Nephron progenitor cell (in vitro differentiated cells): ENCODE results near the gene DNAAF8.

Experiments used
- DNase-seq: peaks from one replicate; pipeline ENCODE4 v3.0.0; 2021
- H3K27ac Mint-ChIP-seq: 2 replicates; pipeline ENCODE4 v1.8.0; 2021; ENCODE audit warnings: mild to moderate bottlenecking, moderate library complexity, mixed read lengths
- H3K27me3 Mint-ChIP-seq: 2 replicates; pipeline ENCODE4 v1.8.0; 2021; ENCODE audit warnings: mild to moderate bottlenecking, low read depth, mixed read lengths; ENCODE audit not compliant: poor library complexity
- H3K36me3 Mint-ChIP-seq: 2 replicates; pipeline ENCODE4 v1.8.0; 2021; ENCODE audit warnings: low read depth, mixed read lengths
- H3K4me1 Mint-ChIP-seq: 2 replicates; pipeline ENCODE4 v1.8.0; 2021; ENCODE audit warnings: mixed read lengths
- H3K4me3 Mint-ChIP-seq: 2 replicates; pipeline ENCODE4 v1.8.0; 2021; ENCODE audit warnings: mild to moderate bottlenecking, moderate library complexity, mixed read lengths
- H3K9me3 Mint-ChIP-seq: 2 replicates; pipeline ENCODE4 v1.8.0; 2021; ENCODE audit warnings: mild to moderate bottlenecking, moderate library complexity, mixed read lengths
- CTCF ChIP-seq: fragments of 200-600 bp; sonication (generic); IDR thresholded peaks from 2 replicates; pipeline ENCODE4 v1.5.0; 2021; ENCODE audit warnings: antibody characterized with exemption

The DNAAF8 gene

DNA sequence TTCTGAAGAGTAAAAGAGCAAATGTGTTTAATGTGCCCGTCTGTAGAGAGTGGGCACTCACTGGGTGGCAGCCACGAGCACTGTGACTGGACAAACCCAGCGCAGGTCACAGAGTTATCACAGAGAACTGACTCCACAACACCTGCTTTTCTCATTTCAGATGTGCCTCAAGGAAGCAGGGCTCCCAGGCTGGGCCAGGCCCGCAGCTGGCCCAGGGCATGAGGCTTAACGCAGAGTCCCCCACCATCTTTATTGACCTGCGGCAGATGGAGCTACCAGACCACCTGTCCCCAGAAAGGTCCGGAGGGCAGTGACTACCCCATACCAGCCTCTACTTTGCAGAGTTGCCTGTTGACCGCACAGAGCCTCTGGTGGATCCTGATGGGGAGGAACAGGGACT lies 11.9 kb downstream of the DNAAF8 start:
- H3K27me3 Mint-ChIP-seq = peaks cover 7% of the 10 kb centered on the region
- peak overlapping the region; percentile 90 for H3K27ac Mint-ChIP-seq
- no peak overlapping the region for H3K4me3 Mint-ChIP-seq
- TF ChIP-seq CTCF = no peak
- DNase-seq = no peak
- H3K9me3 Mint-ChIP-seq = no peaks in the 10 kb centered on the region
- peaks cover 15% of the 10 kb centered on the region for H3K4me1 Mint-ChIP-seq
- peaks cover 4% of the 10 kb centered on the region for H3K36me3 Mint-ChIP-seq

- Mint-ChIP-seq H3K36me3 (peaks cover 9% of the 10 kb centered on the region), H3K4me3 (no peak overlapping the region), H3K27ac (no peak overlapping the region), H3K9me3 (no peaks in the 10 kb centered on the region), H3K27me3 (peaks cover 3% of the 10 kb centered on the region), H3K4me1 (peaks cover 15% of the 10 kb centered on the region)
- no peak for DNase-seq
- TF ChIP-seq CTCF = no peak
Observed at GRCh38 chr16:4746991-4747574, 12.7 kb downstream of the DNAAF8 start.

- Mint-ChIP-seq H3K9me3 (no peaks in the 10 kb centered on the region), H3K4me3 (no peak overlapping the region), H3K27me3 (peaks cover under 1% of the 10 kb centered on the region), H3K27ac (peak overlapping the region; percentile 81), H3K4me1 (peaks cover 15% of the 10 kb centered on the region), H3K36me3 (peaks cover 11% of the 10 kb centered on the region)
- no peak for DNase-seq
- TF ChIP-seq CTCF = no peak
Observed at GRCh38 chr16:4747906-4748681, 13.8 kb downstream of the DNAAF8 start.

GRCh38 chr16:4748682-4749411 lies 14.5 kb downstream of the DNAAF8 start:
- H3K36me3 Mint-ChIP-seq = peaks cover 15% of the 10 kb centered on the region
- no peak overlapping the region for H3K4me3 Mint-ChIP-seq
- TF ChIP-seq CTCF = no peak
- peak overlapping the region; percentile 81 for H3K27ac Mint-ChIP-seq
- no peak for DNase-seq
- no peaks in the 10 kb centered on the region for H3K27me3 Mint-ChIP-seq
- no peaks in the 10 kb centered on the region for H3K9me3 Mint-ChIP-seq
- peaks cover 8% of the 10 kb centered on the region for H3K4me1 Mint-ChIP-seq

- no peaks in the 10 kb centered on the region for H3K9me3 Mint-ChIP-seq
- no peak for DNase-seq
- TF ChIP-seq CTCF = no peak
- H3K27me3 Mint-ChIP-seq = no peaks in the 10 kb centered on the region
- peaks cover 8% of the 10 kb centered on the region for H3K4me1 Mint-ChIP-seq
- H3K36me3 Mint-ChIP-seq = peaks cover 22% of the 10 kb centered on the region
- H3K4me3 Mint-ChIP-seq = no peak overlapping the region
- no peak overlapping the region for H3K27ac Mint-ChIP-seq
Observed at GRCh38 chr16:4749700-4750257, 15.4 kb downstream of the DNAAF8 start.
